Osteocyte (in vitro differentiated cells): ENCODE data around the gene PDIA2. TPM values are rescaled to one million over a fixed set of nuclear protein-coding genes. Genes with fewer than 3 reads are reported as not detected.

Source experiments
- DNase-seq: peaks from one replicate; pipeline ENCODE4 v3.0.0; 2021; ENCODE audit warnings: mixed read lengths; ENCODE audit not compliant: unreplicated experiment; ENCODE audit errors: extremely low spot score
- H3K27ac Mint-ChIP-seq: one replicate; pipeline ENCODE4 v1.8.0; 2021; ENCODE audit warnings: mild to moderate bottlenecking, mixed read lengths; ENCODE audit not compliant: unreplicated experiment
- H3K27me3 Mint-ChIP-seq: one replicate; pipeline ENCODE4 v1.8.0; 2021; ENCODE audit warnings: mixed read lengths; ENCODE audit not compliant: unreplicated experiment
- H3K36me3 Mint-ChIP-seq: one replicate; pipeline ENCODE4 v1.8.0; 2021; ENCODE audit warnings: mixed read lengths; ENCODE audit not compliant: unreplicated experiment
- H3K4me1 Mint-ChIP-seq: one replicate; pipeline ENCODE4 v1.8.0; 2021; ENCODE audit warnings: mixed read lengths; ENCODE audit not compliant: unreplicated experiment
- H3K4me3 Mint-ChIP-seq: one replicate; pipeline ENCODE4 v1.8.0; 2021; ENCODE audit warnings: mild to moderate bottlenecking, moderate library complexity, mixed read lengths; ENCODE audit not compliant: unreplicated experiment
- H3K9me3 Mint-ChIP-seq: one replicate; pipeline ENCODE4 v1.8.0; 2021; ENCODE audit warnings: mixed read lengths; ENCODE audit not compliant: unreplicated experiment
- CTCF ChIP-seq: fragments of 200-600 bp; sonication (generic); IDR thresholded peaks from 2 replicates; pipeline ENCODE4 v1.5.0; 2021; ENCODE audit warnings: antibody characterized with exemption, mild to moderate bottlenecking, moderate library complexity
- total RNA-seq: library from RNA; stranded (reverse); gene quantifications from 2 replicates; pipeline ENCODE4 v1.2.1, GENCODE V29; 2021

PDIA2 gene
- total RNA-seq, 1 donor from 2014 or later: not detected

- Mint-ChIP-seq H3K4me1 (no peaks in the 10 kb centered on the region), H3K36me3 (peaks cover 12% of the 10 kb centered on the region), H3K27me3 (no peaks in the 10 kb centered on the region), H3K4me3 (no peak overlapping the region), H3K9me3 (no peaks in the 10 kb centered on the region), H3K27ac (no peak overlapping the region)
- no peak for DNase-seq
- no peak for TF ChIP-seq CTCF
These were observed 10.2 kb downstream of the PDIA2 start for GRCh38 chr16:293043-293775.

GRCh38 chr16:296276-296675, 13.3 kb downstream of the PDIA2 start:
- Mint-ChIP-seq H3K36me3 (peaks cover 10% of the 10 kb centered on the region), H3K27ac (no peak overlapping the region), H3K4me1 (no peaks in the 10 kb centered on the region), H3K9me3 (no peaks in the 10 kb centered on the region), H3K4me3 (no peak overlapping the region), H3K27me3 (no peaks in the 10 kb centered on the region)
- no peak for DNase-seq
- no peak for TF ChIP-seq CTCF

- no peak for TF ChIP-seq CTCF
- Mint-ChIP-seq H3K27ac (no peak overlapping the region), H3K4me1 (no peaks in the 10 kb centered on the region), H3K9me3 (no peaks in the 10 kb centered on the region), H3K36me3 (peaks cover 8% of the 10 kb centered on the region), H3K4me3 (no peak overlapping the region), H3K27me3 (no peaks in the 10 kb centered on the region)
- no peak for DNase-seq
These were observed 14.0 kb downstream of the PDIA2 start for GRCh38 chr16:296806-297510.

GRCh38 chr16:297832-298231, 14.9 kb downstream of the PDIA2 start:
- Mint-ChIP-seq H3K9me3 (no peaks in the 10 kb centered on the region), H3K4me3 (no peak overlapping the region), H3K27ac (no peak overlapping the region), H3K4me1 (no peaks in the 10 kb centered on the region), H3K36me3 (peaks cover 4% of the 10 kb centered on the region), H3K27me3 (no peaks in the 10 kb centered on the region)
- TF ChIP-seq CTCF: no peak
- DNase-seq: no peak

- H3K4me1 Mint-ChIP-seq: no peaks in the 10 kb centered on the region
- no peak overlapping the region for H3K4me3 Mint-ChIP-seq
- no peak for DNase-seq
- no peak for TF ChIP-seq CTCF
- no peak overlapping the region for H3K27ac Mint-ChIP-seq
- no peaks in the 10 kb centered on the region for H3K27me3 Mint-ChIP-seq
- H3K36me3 Mint-ChIP-seq: peaks cover 10% of the 10 kb centered on the region
- H3K9me3 Mint-ChIP-seq: no peaks in the 10 kb centered on the region
These were observed 18.3 kb downstream of the PDIA2 start for GRCh38 chr16:301235-301634.
